ENCODE data around the gene MSH5.

- TF ChIP-seq CTCF (optimal IDR thresholded peaks at IDR 0.05 in 1 of 3, IDR thresholded peaks at IDR 0.05 in 1 of 3, conservative IDR thresholded peaks at IDR 0.05 in 1 of 3; ENCODE audit: extremely low read depth in 1 of 3, insufficient read depth in 2 of 3, low read length in 3 of 3) (no peak), EZH2 (IDR thresholded peaks at IDR 0.05; ENCODE audit: low read length) (no peak)
Observed at GRCh38 chr6:31741815-31742214, 2.0 kb downstream of the MSH5 start.

Measured in keratinocyte (primary cell).